GM12878 (cell line): Measurements from ENCODE around the gene IL1RAPL1. TPM values are rescaled to one million over a fixed set of nuclear protein-coding genes. Genes with fewer than 3 reads are reported as not detected.

Experiments used
- ATAC-seq: fragments of 200-7000 bp; cut with Tn5 transposase; 3 replicates; pipeline ENCODE4 v1.9.1; 2020; ENCODE audit warnings: mild to moderate bottlenecking, moderate library complexity
- BruUV-seq: library from RNA; stranded (reverse); fragments of 400-500 nt; replicated peaks from 2 replicates; lab custom pipeline; 2021; lab: Mats Ljungman, UMichigan
- CTCF ChIA-PET: fragments of 300-600 bp; sonication (Branson Sonifier 250); formaldehyde crosslinking; extraction: SDS; loops from one replicate; lab custom pipeline; 2021; ENCODE audit warnings: inconsistent platforms; lab: Yijun Ruan, JAX
- POLR2A ChIA-PET: fragments of 350-600 bp; formaldehyde crosslinking; extraction: SDS; loops from one replicate; lab custom pipeline; 2021; ENCODE audit warnings: inconsistent platforms; lab: Charles Lee
- RAD21 ChIA-PET: fragments of 300-600 bp; sonication (Branson Sonifier 250); formaldehyde crosslinking; loops from one replicate; lab custom pipeline; 2023; ENCODE audit warnings: antibody characterized with exemption; ENCODE audit not compliant: unreplicated experiment; lab: Charles Lee
- SMC1A ChIA-PET: fragments of 300-600 bp; sonication (Branson Sonifier 250); formaldehyde crosslinking; loops from one replicate; lab custom pipeline; 2023; ENCODE audit not compliant: unreplicated experiment, uncharacterized antibody; lab: Charles Lee
- DNase-seq: peaks from one replicate; pipeline ENCODE4 v3.0.0-alpha.2; 2011; ENCODE audit warnings: low read depth, low spot score
- FAIRE-seq: peaks from 3 replicates; lab custom pipeline; 2011; peaks lifted over from hg19 to GRCh38; lab: Jason Lieb, UNC
- H2AFZ ChIP-seq: 2 replicates; pipeline ENCODE4 v1.6.0; 2011; ENCODE audit warnings: low read depth, low read length, control low read depth; ENCODE audit not compliant: control insufficient read depth
- H3K27ac ChIP-seq: 2 replicates; pipeline ENCODE4 v1.5.1; 2011; ENCODE audit warnings: control low read depth; ENCODE audit not compliant: control insufficient read depth, insufficient read depth
- H3K27me3 ChIP-seq, 2 experiments: replicated peaks in 1 of 2; 2 replicates each; pipeline versions ENCODE4 v1.6.0 to v1.6.1; 2011; ENCODE audit warnings: low read length in 1 of 2; ENCODE audit not compliant: control insufficient read depth in 2 of 2, insufficient read depth in 2 of 2
- H3K36me3 ChIP-seq, 2 experiments: 2 replicates each; pipeline ENCODE4 v1.5.1; 2011; ENCODE audit warnings: low read length in 1 of 2; ENCODE audit not compliant: control insufficient read depth in 2 of 2, insufficient read depth in 2 of 2
- H3K4me1 ChIP-seq: 2 replicates; pipeline ENCODE4 v1.6.1; 2011; ENCODE audit warnings: mild to moderate bottlenecking, low read length, moderate library complexity, mixed read lengths; ENCODE audit not compliant: control insufficient read depth, insufficient read depth
- H3K4me2 ChIP-seq: 2 replicates; pipeline ENCODE4 v1.6.0; 2011; ENCODE audit warnings: control low read depth; ENCODE audit not compliant: control insufficient read depth, insufficient read depth
- H3K4me3 ChIP-seq: fragments of 200-600 bp; sonication (generic); 2 replicates; pipeline ENCODE4 v1.5.1; 2016
- H3K79me2 ChIP-seq: 2 replicates; pipeline ENCODE4 v1.6.0; 2011; ENCODE audit warnings: low read length; ENCODE audit not compliant: control insufficient read depth, insufficient read depth
- H3K9ac ChIP-seq: 2 replicates; pipeline ENCODE4 v1.8.0; 2011; ENCODE audit warnings: low read length, control low read depth, mixed read lengths; ENCODE audit not compliant: control insufficient read depth, insufficient read depth
- H3K9me3 ChIP-seq: replicated peaks from 3 replicates; pipeline ENCODE4 v1.5.1; 2011; ENCODE audit warnings: mild to moderate bottlenecking, low read length; ENCODE audit not compliant: control insufficient read depth, insufficient read depth
- H4K20me1 ChIP-seq: 2 replicates; pipeline ENCODE4 v1.6.0; 2011; ENCODE audit not compliant: control insufficient read depth, insufficient read depth
- BCL3 ChIP-seq: IDR thresholded peaks from 2 replicates; pipeline ENCODE4 v1.6.1; 2011; ENCODE audit warnings: borderline replicate concordance, low read depth, mild to moderate bottlenecking, moderate library complexity, low read length; ENCODE audit not compliant: insufficient read depth, poor library complexity, severe bottlenecking
- BMI1 ChIP-seq: fragments of 450-650 bp; IDR thresholded peaks from 2 replicates; pipeline ENCODE4 v1.6.1; 2016; ENCODE audit warnings: mild to moderate bottlenecking, moderate library complexity, borderline replicate concordance
- DPF2 ChIP-seq: fragments of 450-650 bp; IDR thresholded peaks from 2 replicates; pipeline ENCODE4 v1.6.1; 2017; ENCODE audit warnings: mild to moderate bottlenecking
- E2F4 ChIP-seq: IDR thresholded peaks from 2 replicates; pipeline ENCODE4 v1.6.1; 2012; ENCODE audit warnings: low read depth, low read length, improper control_type of control experiment
- GATAD2B ChIP-seq: fragments of 450-650 bp; conservative IDR thresholded peaks from 2 replicates; pipeline ENCODE4 v1.6.1; 2017; ENCODE audit warnings: low read depth, mild to moderate bottlenecking, moderate library complexity
- HCFC1 ChIP-seq: fragments of 150-350 bp; IDR thresholded peaks from 2 replicates; pipeline ENCODE4 v1.6.1; 2014; ENCODE audit warnings: low read length
- JUND ChIP-seq: IDR thresholded peaks from 2 replicates; pipeline ENCODE4 v1.6.1; 2012; ENCODE audit warnings: low read depth, mild to moderate bottlenecking, low read length, improper control_type of control experiment, moderate library complexity
- MEF2B ChIP-seq: fragments of 450-650 bp; IDR thresholded peaks from 2 replicates; pipeline ENCODE4 v1.6.1; 2018; ENCODE audit warnings: mild to moderate bottlenecking, moderate library complexity; ENCODE audit not compliant: partially characterized antibody, poor library complexity, severe bottlenecking
- NFYA ChIP-seq: IDR thresholded peaks from 2 replicates; pipeline ENCODE4 v1.6.1; 2011; ENCODE audit warnings: low read depth, mild to moderate bottlenecking, low read length, improper control_type of control experiment, borderline replicate concordance
- POU2F2 ChIP-seq: IDR thresholded peaks from 3 replicates; pipeline ENCODE4 v1.6.1; 2011; ENCODE audit warnings: low read depth, mild to moderate bottlenecking, low read length, borderline replicate concordance
- RELA ChIP-seq: fragments of 450-650 bp; IDR thresholded peaks from 2 replicates; pipeline ENCODE4 v1.8.0; 2014; ENCODE audit warnings: borderline replicate concordance; ENCODE audit not compliant: partially characterized antibody
- RELB ChIP-seq: fragments of 450-650 bp; IDR thresholded peaks from 2 replicates; pipeline ENCODE4 v1.6.1; 2017; ENCODE audit warnings: low read depth, mild to moderate bottlenecking, moderate library complexity
- RFX5 ChIP-seq: IDR thresholded peaks from 2 replicates; pipeline ENCODE4 v1.6.1; 2011; ENCODE audit warnings: low read depth, low read length, improper control_type of control experiment
- TARDBP ChIP-seq: IDR thresholded peaks from 2 replicates; pipeline ENCODE4 v1.6.1; 2016; ENCODE audit warnings: borderline replicate concordance
- TBL1XR1 ChIP-seq: IDR thresholded peaks from 2 replicates; pipeline ENCODE4 v1.6.1; 2012; ENCODE audit warnings: low read depth, low read length, improper control_type of control experiment
- ZZZ3 ChIP-seq: IDR thresholded peaks from 2 replicates; pipeline ENCODE4 v1.6.1; 2011; ENCODE audit warnings: low read depth; ENCODE audit not compliant: control insufficient read depth, insufficient read length
- WGBS: methylation state at CpG from one replicate; pipeline ENCODE4 v1.1.6; 2016; ENCODE audit warnings: low lambda C conversion rate; ENCODE audit not compliant: insufficient replicate concordance, insufficient coverage; ENCODE audit errors: missing lambda C conversion rate; 5-methylcytosine and 5-hydroxymethylcytosine counted together
- in situ Hi-C: fragments of 300-500 bp; cut with MboI; formaldehyde crosslinking; loops from 9 replicates; pipeline ENCODE4 v1.14.3; 2018; ENCODE audit warnings: mixed read lengths
- intact Hi-C: fragments of 100-400 bp; cut with micrococcal nuclease; formaldehyde crosslinking; loops from one replicate; pipeline ENCODE4 v1.14.2; 2022; ENCODE audit not compliant: unreplicated experiment
- polyA plus RNA-seq, 11 experiments: library from polyadenylated mRNA; depleted of rRNA in 4 of 11; unstranded in 6 of 11; stranded (reverse) in 5 of 11; fragments of >200 nt; fragmentation: Nextera tagmentation in 4 of 11; fragmentation: Illumina TruSeq in 1 of 11; extraction: Ambion mirVana in 4 of 11; extraction: Trizol in 1 of 11; gene quantifications; 1 replicate in 1 of 11; 2 replicates in 10 of 11; pipeline versions ENCODE4 v1.2.1 to v1.2.3, GENCODE V29; 2011 to 2016; ENCODE audit warnings: inconsistent platforms in 2 of 11, missing spikeins in 2 of 11, low read depth in 1 of 11
- total RNA-seq, 4 experiments: library from RNA; depleted of rRNA in 3 of 4; stranded (reverse); fragments of >200 nt in 3 of 4; fragmentation: Illumina TruSeq in 1 of 4; extraction: Trizol in 1 of 4; gene quantifications; 2 replicates each; pipeline versions ENCODE4 v1.2.1 to v1.2.3, GENCODE V29; 2013 to 2021

The IL1RAPL1 gene
- total and polyA plus RNA-seq, 10 of the 15 experiments (the other 5 are each of a cell fraction or from before 2014, with no cell fraction given) = not detected

- 5% methylated on average over 3 of the region's 3 CpGs for WGBS
- POLR2A ChIA-PET = no interaction called here
- intact Hi-C loops = no loop called here
- no TSS peak for BruUV-seq
- no peak overlapping the region for H2AFZ ChIP-seq
- RAD21 ChIA-PET = no interaction called here
- H3K79me2 ChIP-seq = no peaks in the 10 kb centered on the region
- SMC1A ChIA-PET = no interaction called here
- H3K4me1 ChIP-seq = no peaks in the 10 kb centered on the region
- H3K4me2 ChIP-seq = no peak overlapping the region
- no peaks in the 10 kb centered on the region for H3K36me3 ChIP-seq
- H3K9me3 ChIP-seq = no peaks in the 10 kb centered on the region
- CTCF ChIA-PET = no interaction called here
- DNase-seq (no peak), FAIRE-seq (no peak), ATAC-seq (no peak)
- no peak overlapping the region for H3K27ac ChIP-seq
- H3K4me3 ChIP-seq = no peak overlapping the region
- no peaks in the 10 kb centered on the region for H3K27me3 ChIP-seq
- no peaks in the 10 kb centered on the region for H4K20me1 ChIP-seq
- TF ChIP-seq TARDBP (no peak), RFX5 (no peak), RELA (no peak), GATAD2B (no peak), HCFC1 (no peak), NFYA (no peak), BMI1 (no peak), DPF2 (no peak), JUND (no peak), POU2F2 (no peak), RELB (no peak), TBL1XR1 (no peak), ZZZ3 (no peak), BCL3 (no peak), MEF2B (no peak), E2F4 (no peak)
- H3K9ac ChIP-seq = no peak overlapping the region
- in situ Hi-C loops = no loop called here
These were observed 568.0 kb downstream of the IL1RAPL1 start for GRCh38 chrX:29155286-29155685.
